GM12878 (cell line): ENCODE results near the gene CSNK1G1. TPM values are rescaled to one million over a fixed set of nuclear protein-coding genes. Genes with fewer than 3 reads are reported as not detected.

Experiments used
- ATAC-seq: fragments of 200-7000 bp; cut with Tn5 transposase; 3 replicates; pipeline ENCODE4 v1.9.1; 2020; ENCODE audit warnings: mild to moderate bottlenecking, moderate library complexity
- BruUV-seq: library from RNA; stranded (reverse); fragments of 400-500 nt; replicated peaks from 2 replicates; lab custom pipeline; 2021; lab: Mats Ljungman, UMichigan
- CTCF ChIA-PET: fragments of 300-600 bp; sonication (Branson Sonifier 250); formaldehyde crosslinking; extraction: SDS; loops from one replicate; lab custom pipeline; 2021; ENCODE audit warnings: inconsistent platforms; lab: Yijun Ruan, JAX
- POLR2A ChIA-PET: fragments of 350-600 bp; formaldehyde crosslinking; extraction: SDS; loops from one replicate; lab custom pipeline; 2021; ENCODE audit warnings: inconsistent platforms; lab: Charles Lee
- RAD21 ChIA-PET: fragments of 300-600 bp; sonication (Branson Sonifier 250); formaldehyde crosslinking; loops from one replicate; lab custom pipeline; 2023; ENCODE audit warnings: antibody characterized with exemption; ENCODE audit not compliant: unreplicated experiment; lab: Charles Lee
- SMC1A ChIA-PET: fragments of 300-600 bp; sonication (Branson Sonifier 250); formaldehyde crosslinking; loops from one replicate; lab custom pipeline; 2023; ENCODE audit not compliant: unreplicated experiment, uncharacterized antibody; lab: Charles Lee
- DNase-seq: peaks from one replicate; pipeline ENCODE4 v3.0.0-alpha.2; 2011; ENCODE audit warnings: low read depth, low spot score
- FAIRE-seq: peaks from 3 replicates; lab custom pipeline; 2011; peaks lifted over from hg19 to GRCh38; lab: Jason Lieb, UNC
- H2AFZ ChIP-seq: 2 replicates; pipeline ENCODE4 v1.6.0; 2011; ENCODE audit warnings: low read depth, low read length, control low read depth; ENCODE audit not compliant: control insufficient read depth
- H3K27ac ChIP-seq: 2 replicates; pipeline ENCODE4 v1.5.1; 2011; ENCODE audit warnings: control low read depth; ENCODE audit not compliant: control insufficient read depth, insufficient read depth
- H3K27me3 ChIP-seq, 2 experiments: replicated peaks in 1 of 2; 2 replicates each; pipeline versions ENCODE4 v1.6.0 to v1.6.1; 2011; ENCODE audit warnings: low read length in 1 of 2; ENCODE audit not compliant: control insufficient read depth in 2 of 2, insufficient read depth in 2 of 2
- H3K36me3 ChIP-seq, 2 experiments: 2 replicates each; pipeline ENCODE4 v1.5.1; 2011; ENCODE audit warnings: low read length in 1 of 2; ENCODE audit not compliant: control insufficient read depth in 2 of 2, insufficient read depth in 2 of 2
- H3K4me1 ChIP-seq: 2 replicates; pipeline ENCODE4 v1.6.1; 2011; ENCODE audit warnings: mild to moderate bottlenecking, low read length, moderate library complexity, mixed read lengths; ENCODE audit not compliant: control insufficient read depth, insufficient read depth
- H3K4me2 ChIP-seq: 2 replicates; pipeline ENCODE4 v1.6.0; 2011; ENCODE audit warnings: control low read depth; ENCODE audit not compliant: control insufficient read depth, insufficient read depth
- H3K4me3 ChIP-seq: fragments of 200-600 bp; sonication (generic); 2 replicates; pipeline ENCODE4 v1.5.1; 2016
- H3K79me2 ChIP-seq: 2 replicates; pipeline ENCODE4 v1.6.0; 2011; ENCODE audit warnings: low read length; ENCODE audit not compliant: control insufficient read depth, insufficient read depth
- H3K9ac ChIP-seq: 2 replicates; pipeline ENCODE4 v1.8.0; 2011; ENCODE audit warnings: low read length, control low read depth, mixed read lengths; ENCODE audit not compliant: control insufficient read depth, insufficient read depth
- H3K9me3 ChIP-seq: replicated peaks from 3 replicates; pipeline ENCODE4 v1.5.1; 2011; ENCODE audit warnings: mild to moderate bottlenecking, low read length; ENCODE audit not compliant: control insufficient read depth, insufficient read depth
- H4K20me1 ChIP-seq: 2 replicates; pipeline ENCODE4 v1.6.0; 2011; ENCODE audit not compliant: control insufficient read depth, insufficient read depth
- FOS ChIP-seq: IDR thresholded peaks from 3 replicates; pipeline ENCODE4 v1.6.1; 2011; ENCODE audit warnings: borderline replicate concordance; ENCODE audit not compliant: insufficient read length; ENCODE audit errors: extremely low read depth
- JUNB ChIP-seq: IDR thresholded peaks from 2 replicates; pipeline ENCODE4 v1.6.1; 2016; ENCODE audit warnings: antibody characterized with exemption, mild to moderate bottlenecking
- MTA3 ChIP-seq: IDR thresholded peaks from 2 replicates; pipeline ENCODE4 v1.6.1; 2012; ENCODE audit warnings: low read length, inconsistent platforms, borderline replicate concordance
- POLR2A ChIP-seq: IDR thresholded peaks from 2 replicates; pipeline ENCODE4 v1.6.1; 2011; ENCODE audit warnings: low read depth, mild to moderate bottlenecking, low read length
- ZZZ3 ChIP-seq: IDR thresholded peaks from 2 replicates; pipeline ENCODE4 v1.6.1; 2011; ENCODE audit warnings: low read depth; ENCODE audit not compliant: control insufficient read depth, insufficient read length
- WGBS: methylation state at CpG from one replicate; pipeline ENCODE4 v1.1.6; 2016; ENCODE audit warnings: low lambda C conversion rate; ENCODE audit not compliant: insufficient replicate concordance, insufficient coverage; ENCODE audit errors: missing lambda C conversion rate; 5-methylcytosine and 5-hydroxymethylcytosine counted together
- in situ Hi-C: fragments of 300-500 bp; cut with MboI; formaldehyde crosslinking; loops from 9 replicates; pipeline ENCODE4 v1.14.3; 2018; ENCODE audit warnings: mixed read lengths
- intact Hi-C: fragments of 100-400 bp; cut with micrococcal nuclease; formaldehyde crosslinking; loops from one replicate; pipeline ENCODE4 v1.14.2; 2022; ENCODE audit not compliant: unreplicated experiment
- polyA plus RNA-seq, 11 experiments: library from polyadenylated mRNA; depleted of rRNA in 4 of 11; unstranded in 6 of 11; stranded (reverse) in 5 of 11; fragments of >200 nt; fragmentation: Nextera tagmentation in 4 of 11; fragmentation: Illumina TruSeq in 1 of 11; extraction: Ambion mirVana in 4 of 11; extraction: Trizol in 1 of 11; gene quantifications; 1 replicate in 1 of 11; 2 replicates in 10 of 11; pipeline versions ENCODE4 v1.2.1 to v1.2.3, GENCODE V29; 2011 to 2016; ENCODE audit warnings: inconsistent platforms in 2 of 11, missing spikeins in 2 of 11, low read depth in 1 of 11
- total RNA-seq, 4 experiments: library from RNA; depleted of rRNA in 3 of 4; stranded (reverse); fragments of >200 nt in 3 of 4; fragmentation: Illumina TruSeq in 1 of 4; extraction: Trizol in 1 of 4; gene quantifications; 2 replicates each; pipeline versions ENCODE4 v1.2.1 to v1.2.3, GENCODE V29; 2013 to 2021
- TF ChIP-seq, protein P1 (sequence below): IDR thresholded peaks from 2 replicates; pipeline ENCODE4 v1.6.1; 2012; ENCODE audit warnings: mild to moderate bottlenecking, low read depth, low read length
- TF ChIP-seq, protein P2 (sequence below): fragments of 150-350 bp; IDR thresholded peaks from 2 replicates; pipeline ENCODE4 v1.6.1; 2014; ENCODE audit warnings: mild to moderate bottlenecking, low read depth, low read length

CSNK1G1 gene
- total and polyA plus RNA-seq, 10 of the 15 experiments (the other 5 are each of a cell fraction or from before 2014, with no cell fraction given): 6.1 to 23.4 (median 15.3) TPM

DNA sequence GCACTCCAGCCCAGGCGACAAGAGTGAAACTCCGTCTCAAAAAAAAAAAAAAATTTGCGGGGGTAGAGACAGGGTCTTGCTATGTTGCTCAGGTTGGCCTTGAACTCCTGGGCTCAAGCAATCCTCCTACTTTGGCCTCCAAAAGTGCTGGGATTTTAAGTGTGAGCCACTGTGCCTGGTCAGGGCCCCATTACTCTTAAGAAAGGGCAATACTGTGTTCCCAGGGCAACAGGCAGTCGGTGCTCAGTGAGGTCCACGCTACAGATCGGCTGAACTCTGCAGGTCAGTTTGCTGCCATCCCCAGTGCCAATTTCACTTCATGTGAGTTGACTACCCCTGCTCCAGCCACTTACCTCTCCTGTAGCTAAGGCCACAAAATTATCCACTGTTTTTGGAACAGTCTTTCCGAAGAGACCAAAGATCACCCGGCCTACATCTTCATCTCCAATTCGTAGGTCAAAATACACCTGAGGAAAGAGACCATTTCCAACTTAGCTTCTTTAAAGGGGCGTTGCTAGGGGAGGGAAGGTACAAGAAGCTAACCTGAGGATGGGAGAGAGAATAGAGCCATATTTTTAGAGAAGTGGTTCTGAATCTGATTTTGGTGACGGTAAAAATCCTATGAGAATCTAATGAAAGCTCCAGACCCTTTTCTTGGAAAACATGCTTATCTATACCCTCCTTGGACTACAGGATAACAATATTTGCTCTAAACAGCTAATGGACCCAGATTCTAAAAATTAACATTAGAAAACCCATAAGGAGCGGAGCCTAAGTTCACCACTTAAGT lies 194.1 kb downstream of the CSNK1G1 start:
- in situ Hi-C loops: no loop called here

More for the DNA sequence above, 194.1 kb downstream of the CSNK1G1 start:
- Histone ChIP-seq H3K4me2 (peak overlapping the region; percentile 93), H3K27me3 (no peaks in the 10 kb centered on the region), H4K20me1 (peaks cover 18% of the 10 kb centered on the region), H3K27ac (peak overlapping the region; percentile 60), H3K4me3 (peak overlapping the region; percentile 84), H2AFZ (no peak overlapping the region), H3K9me3 (no peaks in the 10 kb centered on the region), H3K36me3 (peaks cover 20 to 23% of the 10 kb centered on the region in 2 experiments; a peak in 3 of 4 replicates), H3K79me2 (peaks cover 45% of the 10 kb centered on the region), H3K9ac (peak overlapping the region; percentile 72), H3K4me1 (peaks cover 26% of the 10 kb centered on the region)
- SMC1A ChIA-PET: interaction anchor here (1.3 to 3.3 kb wide), 4 partner anchors 9 to 566 kb away, joined by 3 to 19 read pairs (median 6); partner anchors contain the start of gene CIAO2A
- CTCF ChIA-PET: interaction anchor here (0.6 to 3.6 kb wide), 6 partner anchors 9 to 1355 kb away, joined by 3 to 34 read pairs (median 8); partner anchors contain the start of genes CIAO2A and DPP8
- FAIRE-seq (no peak), ATAC-seq (no peak), DNase-seq (no peak)
- POLR2A ChIA-PET: interaction anchor here (0.5 to 3.4 kb wide), 11 partner anchors 9 to 455 kb away, joined by 3 to 32 read pairs (median 4); partner anchors contain the start of genes CIAO2A, SNX1 and SNX22
- peak; percentile 32; the same call in 1 of the 2 replicates for TF ChIP-seq MTA3
- TF ChIP-seq, protein P1, sequence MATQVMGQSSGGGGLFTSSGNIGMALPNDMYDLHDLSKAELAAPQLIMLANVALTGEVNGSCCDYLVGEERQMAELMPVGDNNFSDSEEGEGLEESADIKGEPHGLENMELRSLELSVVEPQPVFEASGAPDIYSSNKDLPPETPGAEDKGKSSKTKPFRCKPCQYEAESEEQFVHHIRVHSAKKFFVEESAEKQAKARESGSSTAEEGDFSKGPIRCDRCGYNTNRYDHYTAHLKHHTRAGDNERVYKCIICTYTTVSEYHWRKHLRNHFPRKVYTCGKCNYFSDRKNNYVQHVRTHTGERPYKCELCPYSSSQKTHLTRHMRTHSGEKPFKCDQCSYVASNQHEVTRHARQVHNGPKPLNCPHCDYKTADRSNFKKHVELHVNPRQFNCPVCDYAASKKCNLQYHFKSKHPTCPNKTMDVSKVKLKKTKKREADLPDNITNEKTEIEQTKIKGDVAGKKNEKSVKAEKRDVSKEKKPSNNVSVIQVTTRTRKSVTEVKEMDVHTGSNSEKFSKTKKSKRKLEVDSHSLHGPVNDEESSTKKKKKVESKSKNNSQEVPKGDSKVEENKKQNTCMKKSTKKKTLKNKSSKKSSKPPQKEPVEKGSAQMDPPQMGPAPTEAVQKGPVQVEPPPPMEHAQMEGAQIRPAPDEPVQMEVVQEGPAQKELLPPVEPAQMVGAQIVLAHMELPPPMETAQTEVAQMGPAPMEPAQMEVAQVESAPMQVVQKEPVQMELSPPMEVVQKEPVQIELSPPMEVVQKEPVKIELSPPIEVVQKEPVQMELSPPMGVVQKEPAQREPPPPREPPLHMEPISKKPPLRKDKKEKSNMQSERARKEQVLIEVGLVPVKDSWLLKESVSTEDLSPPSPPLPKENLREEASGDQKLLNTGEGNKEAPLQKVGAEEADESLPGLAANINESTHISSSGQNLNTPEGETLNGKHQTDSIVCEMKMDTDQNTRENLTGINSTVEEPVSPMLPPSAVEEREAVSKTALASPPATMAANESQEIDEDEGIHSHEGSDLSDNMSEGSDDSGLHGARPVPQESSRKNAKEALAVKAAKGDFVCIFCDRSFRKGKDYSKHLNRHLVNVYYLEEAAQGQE: no peak
- TF ChIP-seq POLR2A: peak; percentile 31; the same call in 1 of the 2 replicates
- TF ChIP-seq FOS: no peak
- TF ChIP-seq, protein P2, sequence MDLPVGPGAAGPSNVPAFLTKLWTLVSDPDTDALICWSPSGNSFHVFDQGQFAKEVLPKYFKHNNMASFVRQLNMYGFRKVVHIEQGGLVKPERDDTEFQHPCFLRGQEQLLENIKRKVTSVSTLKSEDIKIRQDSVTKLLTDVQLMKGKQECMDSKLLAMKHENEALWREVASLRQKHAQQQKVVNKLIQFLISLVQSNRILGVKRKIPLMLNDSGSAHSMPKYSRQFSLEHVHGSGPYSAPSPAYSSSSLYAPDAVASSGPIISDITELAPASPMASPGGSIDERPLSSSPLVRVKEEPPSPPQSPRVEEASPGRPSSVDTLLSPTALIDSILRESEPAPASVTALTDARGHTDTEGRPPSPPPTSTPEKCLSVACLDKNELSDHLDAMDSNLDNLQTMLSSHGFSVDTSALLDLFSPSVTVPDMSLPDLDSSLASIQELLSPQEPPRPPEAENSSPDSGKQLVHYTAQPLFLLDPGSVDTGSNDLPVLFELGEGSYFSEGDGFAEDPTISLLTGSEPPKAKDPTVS: no peak
- no peak for TF ChIP-seq JUNB
- TF ChIP-seq ZZZ3: no peak
- WGBS: 0% methylated on average over 10 of the region's 12 CpGs
- TSS peak; percentile 81 for BruUV-seq
- intact Hi-C loops: loop anchor here (2.0 to 5.0 kb wide), 2 partner anchors 195 to 733 kb away; partner anchors contain the start of gene CSNK1G1
- RAD21 ChIA-PET: interaction anchor here (1.0 to 2.2 kb wide), 4 partner anchors 9 to 87 kb away, joined by 3 to 14 read pairs (median 5); partner anchors contain the start of gene SNX22
